ENCODE measurements around the gene TBL1X.

Gene TBL1X

DNA sequence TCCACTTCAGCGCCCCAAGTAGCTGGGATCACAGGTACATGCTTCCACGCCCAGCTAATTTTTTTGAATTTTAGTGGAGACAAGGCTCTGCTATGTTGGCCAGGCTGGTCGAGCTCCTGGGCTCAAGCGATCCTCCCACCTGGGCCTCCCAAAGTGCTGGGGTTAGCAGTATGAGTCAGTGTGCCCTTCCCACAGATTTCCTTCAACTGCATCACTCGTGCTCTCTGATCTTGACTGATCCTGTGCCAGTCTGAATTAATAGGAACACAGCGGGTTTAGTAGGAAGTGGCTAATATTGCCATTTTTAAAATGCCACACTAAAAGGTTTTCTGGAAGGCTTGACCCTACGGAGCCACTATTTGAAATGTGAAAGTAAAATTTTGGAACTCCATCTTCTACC is 317.1 kb downstream of the TBL1X start:
- DNase-seq = no peak

DNA sequence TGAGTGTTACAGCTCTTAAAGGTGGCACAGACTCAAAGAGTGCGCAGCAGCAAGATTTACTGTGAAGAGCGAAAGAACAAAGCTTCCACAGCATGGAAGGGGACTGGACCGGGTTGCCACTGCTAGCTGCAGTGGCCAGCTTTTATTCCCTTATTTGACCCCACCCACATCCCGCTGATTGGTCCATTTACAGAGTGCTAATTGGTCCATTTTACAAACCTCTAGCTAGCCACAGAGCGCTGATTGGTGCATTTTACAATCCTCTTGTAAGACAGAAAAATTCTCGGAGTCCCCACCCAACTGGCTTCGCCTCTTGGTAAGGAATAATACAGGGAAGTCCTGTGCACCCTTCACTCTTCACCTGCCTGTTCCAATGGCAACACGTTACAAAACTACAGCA is 319.5 kb downstream of the TBL1X start:
- no peak for DNase-seq

DNA sequence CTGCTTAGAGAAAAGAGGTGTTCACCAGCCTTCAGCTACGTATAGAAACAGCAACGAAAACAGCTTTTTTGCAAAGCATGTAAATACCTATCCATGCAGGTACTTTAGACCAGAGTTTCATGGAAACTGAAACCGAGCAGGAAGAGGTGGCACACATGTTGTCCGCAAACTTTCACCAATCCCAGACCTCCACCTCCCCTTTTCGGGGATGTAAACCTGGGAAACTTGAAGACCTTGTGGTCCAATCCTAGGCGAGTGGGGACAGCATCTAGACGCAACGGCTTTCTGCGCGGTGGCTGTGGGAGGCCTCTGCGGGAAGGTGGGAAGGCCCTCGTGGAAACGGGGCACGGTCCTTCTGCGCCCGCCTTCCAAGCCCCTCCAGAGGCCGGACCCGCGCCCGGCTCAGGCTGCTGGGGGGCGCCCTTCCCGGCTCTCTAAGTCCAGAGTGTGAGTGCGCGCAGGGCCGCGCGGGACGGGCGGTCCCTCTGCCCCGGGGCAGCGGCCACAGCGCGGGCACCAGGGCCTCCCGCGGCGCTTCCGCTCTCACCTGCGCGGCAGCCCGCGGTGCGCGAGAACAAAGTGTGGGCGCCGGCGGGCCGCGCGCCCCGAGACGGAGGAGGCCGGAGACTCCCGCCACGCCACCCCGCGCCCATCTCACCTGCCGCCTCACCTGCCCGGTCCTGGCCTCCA is 320.5 kb downstream of the TBL1X start:
- DNase-seq = no peak

GRCh38 chrX:9785944-9786797 is 321.3 kb downstream of the TBL1X start, which contains the start of gene SHROOM2:
Gene SHROOM2, plus strand, starts transcription at chrX:9786429. Its CDS starts 117 bp downstream, at chrX:9786546.
- no peak for DNase-seq

DNA sequence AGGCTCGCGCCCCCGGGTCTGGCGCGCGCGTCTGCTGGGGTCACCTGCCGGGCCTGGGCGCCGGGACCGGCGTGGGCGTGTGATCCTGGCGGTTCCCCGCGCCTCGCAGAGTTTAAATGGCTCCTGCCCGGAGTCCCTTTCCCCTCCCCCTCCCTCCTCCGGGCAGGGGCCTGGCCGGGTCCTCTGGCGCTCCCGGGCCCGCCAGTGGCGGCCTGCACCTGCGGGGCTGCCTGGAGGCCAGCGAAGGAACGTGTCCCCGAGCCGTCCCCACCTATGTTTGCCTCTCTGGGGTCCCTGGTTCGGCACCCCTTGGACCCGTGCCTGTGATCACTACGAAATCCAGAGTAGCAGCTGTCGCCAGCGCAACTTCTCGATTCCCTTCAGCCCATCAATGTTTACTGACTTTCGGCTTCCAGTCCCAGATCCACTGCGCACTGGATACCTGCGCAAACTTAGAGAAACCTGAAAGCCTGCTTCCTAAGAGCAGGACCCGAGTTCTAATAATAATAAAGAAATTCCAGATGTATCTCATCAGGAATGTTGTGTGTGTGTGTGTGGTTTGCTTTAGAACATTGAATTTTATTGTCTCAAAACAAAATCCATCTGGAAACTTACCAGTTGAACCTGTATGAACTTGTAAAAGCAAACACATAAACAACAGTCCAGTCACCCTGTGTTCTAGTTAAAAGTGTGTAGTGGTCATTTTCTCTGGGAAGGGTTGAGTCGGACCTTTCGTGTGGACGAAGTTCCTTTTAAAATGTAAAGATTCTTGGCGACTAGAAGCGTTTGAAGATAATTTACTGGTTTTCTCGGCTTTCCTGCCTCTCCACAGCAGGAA is 322.2 kb downstream of the TBL1X start:
- no peak for DNase-seq

DNA sequence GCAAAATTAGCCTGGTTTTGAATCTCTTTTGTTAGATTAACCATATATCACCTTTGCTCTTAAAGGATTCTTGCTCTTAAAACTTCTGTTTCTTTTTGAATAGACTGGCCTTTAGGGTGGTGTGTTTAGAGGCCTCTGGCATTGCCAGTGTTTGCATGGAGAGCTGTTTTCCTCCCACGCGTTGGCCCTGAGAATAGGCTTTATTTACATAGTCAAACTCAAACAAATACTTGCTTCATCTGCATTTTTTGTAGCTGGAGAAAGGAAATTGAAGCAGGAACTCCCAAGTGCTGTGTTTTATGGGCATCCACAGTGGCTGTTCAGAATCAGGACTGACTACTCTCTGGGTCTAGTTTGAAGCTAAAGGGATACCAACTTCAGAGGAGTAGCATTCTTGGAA is 324.1 kb downstream of the TBL1X start:
- no peak for DNase-seq

DNA sequence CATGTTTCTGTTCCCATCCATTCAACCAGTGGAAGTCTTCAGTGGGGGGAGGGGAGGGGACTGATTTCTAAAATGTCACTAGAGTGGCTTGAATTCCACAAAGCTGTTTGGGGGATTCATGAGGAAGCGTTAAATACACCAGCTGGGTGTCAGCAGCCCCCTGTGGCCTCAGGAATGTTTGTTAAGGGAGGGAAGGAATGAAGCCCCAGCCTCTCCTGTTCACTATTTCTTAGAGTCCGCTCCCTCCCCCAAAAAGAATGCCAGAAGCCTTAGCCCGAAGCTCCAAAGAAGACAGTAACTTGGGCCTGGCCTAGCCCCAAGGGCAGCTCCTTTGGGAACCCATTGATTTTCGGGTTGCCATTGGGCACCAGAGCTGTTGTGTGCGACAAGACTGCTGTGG is 324.7 kb downstream of the TBL1X start:
- DNase-seq = no peak

Data from inflammatory macrophage treated with lipopolysaccharide for 1 hour (primary cell).